Measurements from ENCODE around the gene NEURL3.

- no peak for TF ChIP-seq POLR2AphosphoS5 (IDR thresholded peaks at IDR 0.05)
- TF ChIP-seq, protein P1, sequence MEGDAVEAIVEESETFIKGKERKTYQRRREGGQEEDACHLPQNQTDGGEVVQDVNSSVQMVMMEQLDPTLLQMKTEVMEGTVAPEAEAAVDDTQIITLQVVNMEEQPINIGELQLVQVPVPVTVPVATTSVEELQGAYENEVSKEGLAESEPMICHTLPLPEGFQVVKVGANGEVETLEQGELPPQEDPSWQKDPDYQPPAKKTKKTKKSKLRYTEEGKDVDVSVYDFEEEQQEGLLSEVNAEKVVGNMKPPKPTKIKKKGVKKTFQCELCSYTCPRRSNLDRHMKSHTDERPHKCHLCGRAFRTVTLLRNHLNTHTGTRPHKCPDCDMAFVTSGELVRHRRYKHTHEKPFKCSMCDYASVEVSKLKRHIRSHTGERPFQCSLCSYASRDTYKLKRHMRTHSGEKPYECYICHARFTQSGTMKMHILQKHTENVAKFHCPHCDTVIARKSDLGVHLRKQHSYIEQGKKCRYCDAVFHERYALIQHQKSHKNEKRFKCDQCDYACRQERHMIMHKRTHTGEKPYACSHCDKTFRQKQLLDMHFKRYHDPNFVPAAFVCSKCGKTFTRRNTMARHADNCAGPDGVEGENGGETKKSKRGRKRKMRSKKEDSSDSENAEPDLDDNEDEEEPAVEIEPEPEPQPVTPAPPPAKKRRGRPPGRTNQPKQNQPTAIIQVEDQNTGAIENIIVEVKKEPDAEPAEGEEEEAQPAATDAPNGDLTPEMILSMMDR (IDR thresholded peaks at IDR 0.05 in 8 of 11, conservative IDR thresholded peaks at IDR 0.05 in 3 of 11) = no peak
Measured at GRCh38 chr2:96495982-96496629, 9.1 kb downstream of the NEURL3 start.
